Thoracic aorta (tissue), 2 donors: Measurements from ENCODE around the gene HNRNPUL1. TPM values are rescaled to one million over a fixed set of nuclear protein-coding genes. Genes with fewer than 3 reads are reported as not detected.

Experiments
- ATAC-seq: fragments of 150-250 bp; one replicate; pipeline ENCODE4 v1.8.0; 2017; ENCODE audit warnings: low read depth; ENCODE audit not compliant: insufficient number of reproducible peaks, low FRiP score
- DNase-seq: peaks from one replicate; pipeline ENCODE4 v3.0.0-alpha.2; 2020; ENCODE audit warnings: low spot score
- H3K27ac ChIP-seq, 2 donors: fragments of 200-600 bp; sonication (generic); 1 replicate in 1 of 2; 2 replicates in 1 of 2; pipeline ENCODE4 v1.5.1; 2016; ENCODE audit warnings: mild to moderate bottlenecking in 2 of 2, moderate library complexity in 2 of 2
- H3K27me3 ChIP-seq: fragments of 200-600 bp; sonication (generic); replicated peaks from 2 replicates; pipeline ENCODE4 v1.6.0; 2016; ENCODE audit warnings: mild to moderate bottlenecking; ENCODE audit not compliant: insufficient read depth
- H3K36me3 ChIP-seq: fragments of 200-600 bp; sonication (generic); one replicate; pipeline ENCODE4 v1.5.1; 2016
- H3K4me1 ChIP-seq, 2 donors: fragments of 200-600 bp; sonication (generic); 1 replicate in 1 of 2; 2 replicates in 1 of 2; pipeline versions ENCODE4 v1.5.1 to v1.6.0; 2016; ENCODE audit warnings: low read depth in 2 of 2, mild to moderate bottlenecking in 1 of 2; ENCODE audit not compliant: control insufficient read depth in 1 of 2
- H3K4me3 ChIP-seq: fragments of 200-600 bp; sonication (generic); 2 replicates; pipeline ENCODE4 v1.5.1; 2016; ENCODE audit warnings: mild to moderate bottlenecking
- H3K9me3 ChIP-seq: fragments of 200-600 bp; sonication (generic); 2 replicates; pipeline ENCODE4 v1.5.1; 2016
- total RNA-seq, 2 donors: library from RNA; depleted of rRNA; stranded (reverse); fragments of >200 nt; gene quantifications; one replicate each; pipeline versions ENCODE4 v1.1.0 to v1.2.3, GENCODE V29; 2016
- TF ChIP-seq, protein P1 (sequence below): fragments of 200-600 bp; sonication (generic); IDR thresholded peaks from one replicate; pipeline ENCODE4 v1.5.1; 2019; ENCODE audit warnings: antibody characterized with exemption

The HNRNPUL1 gene
- total RNA-seq, 2 donors from 2014 or later: 142 to 147 TPM

DNA sequence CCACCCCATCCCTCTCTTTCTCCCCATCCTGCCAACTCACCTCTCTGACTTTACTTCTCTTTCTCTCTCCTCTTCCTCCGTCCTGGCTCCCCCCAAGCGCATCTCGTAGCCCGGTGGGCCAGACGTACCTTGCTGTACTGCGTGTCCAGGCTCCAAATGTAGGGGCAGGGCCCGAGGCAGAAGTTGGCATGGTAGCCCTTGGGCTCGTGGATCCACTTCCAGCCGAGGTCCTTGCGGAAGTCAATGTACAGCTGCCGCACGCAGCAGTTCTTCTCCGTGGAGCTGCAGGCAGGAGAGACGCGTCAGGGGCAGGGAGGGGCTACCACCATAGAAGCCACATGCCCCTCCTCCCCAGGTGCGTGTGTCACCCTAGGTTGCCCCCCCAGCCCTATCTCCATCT is 67.8 kb downstream of the HNRNPUL1 start:
- DNase-seq: no peak
- H3K27ac ChIP-seq: no peak overlapping the region
- H3K4me3 ChIP-seq: no peak overlapping the region
- H3K36me3 ChIP-seq: peaks cover 29% of the 10 kb centered on the region
- ATAC-seq: no peak
- no peaks in the 10 kb centered on the region for H3K27me3 ChIP-seq
- TF ChIP-seq, protein P1, sequence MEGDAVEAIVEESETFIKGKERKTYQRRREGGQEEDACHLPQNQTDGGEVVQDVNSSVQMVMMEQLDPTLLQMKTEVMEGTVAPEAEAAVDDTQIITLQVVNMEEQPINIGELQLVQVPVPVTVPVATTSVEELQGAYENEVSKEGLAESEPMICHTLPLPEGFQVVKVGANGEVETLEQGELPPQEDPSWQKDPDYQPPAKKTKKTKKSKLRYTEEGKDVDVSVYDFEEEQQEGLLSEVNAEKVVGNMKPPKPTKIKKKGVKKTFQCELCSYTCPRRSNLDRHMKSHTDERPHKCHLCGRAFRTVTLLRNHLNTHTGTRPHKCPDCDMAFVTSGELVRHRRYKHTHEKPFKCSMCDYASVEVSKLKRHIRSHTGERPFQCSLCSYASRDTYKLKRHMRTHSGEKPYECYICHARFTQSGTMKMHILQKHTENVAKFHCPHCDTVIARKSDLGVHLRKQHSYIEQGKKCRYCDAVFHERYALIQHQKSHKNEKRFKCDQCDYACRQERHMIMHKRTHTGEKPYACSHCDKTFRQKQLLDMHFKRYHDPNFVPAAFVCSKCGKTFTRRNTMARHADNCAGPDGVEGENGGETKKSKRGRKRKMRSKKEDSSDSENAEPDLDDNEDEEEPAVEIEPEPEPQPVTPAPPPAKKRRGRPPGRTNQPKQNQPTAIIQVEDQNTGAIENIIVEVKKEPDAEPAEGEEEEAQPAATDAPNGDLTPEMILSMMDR: no peak
- H3K4me1 ChIP-seq: peaks cover 5 to 6% of the 10 kb centered on the region in 2 donors
- no peaks in the 10 kb centered on the region for H3K9me3 ChIP-seq

DNA sequence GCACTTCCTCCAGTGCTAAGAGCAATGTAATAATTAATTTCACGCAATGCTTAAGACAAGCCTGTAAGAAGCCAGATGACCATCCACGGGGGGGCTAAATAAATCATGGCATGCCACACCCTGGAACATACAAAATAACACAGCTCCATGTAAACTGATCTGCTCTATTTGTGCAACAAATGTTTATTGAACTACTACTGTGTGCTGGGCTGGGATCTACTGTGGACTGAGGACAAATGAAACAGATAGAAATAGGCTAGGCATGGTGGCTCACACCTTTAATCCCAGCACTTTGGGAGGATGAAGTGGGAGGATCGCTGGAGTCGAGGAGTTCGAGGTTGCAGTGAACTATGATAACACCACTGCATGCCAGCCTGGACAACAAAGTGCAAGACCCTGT is 68.3 kb downstream of the HNRNPUL1 start:
- Histone ChIP-seq H3K9me3 (no peaks in the 10 kb centered on the region), H3K4me1 (peaks cover 0 to 2% of the 10 kb centered on the region in 2 donors), H3K27ac (no peak overlapping the region), H3K4me3 (no peak overlapping the region), H3K27me3 (no peaks in the 10 kb centered on the region), H3K36me3 (peaks cover 29% of the 10 kb centered on the region)
- ATAC-seq (no peak), DNase-seq (no peak)
- TF ChIP-seq, protein P1: no peak

DNA sequence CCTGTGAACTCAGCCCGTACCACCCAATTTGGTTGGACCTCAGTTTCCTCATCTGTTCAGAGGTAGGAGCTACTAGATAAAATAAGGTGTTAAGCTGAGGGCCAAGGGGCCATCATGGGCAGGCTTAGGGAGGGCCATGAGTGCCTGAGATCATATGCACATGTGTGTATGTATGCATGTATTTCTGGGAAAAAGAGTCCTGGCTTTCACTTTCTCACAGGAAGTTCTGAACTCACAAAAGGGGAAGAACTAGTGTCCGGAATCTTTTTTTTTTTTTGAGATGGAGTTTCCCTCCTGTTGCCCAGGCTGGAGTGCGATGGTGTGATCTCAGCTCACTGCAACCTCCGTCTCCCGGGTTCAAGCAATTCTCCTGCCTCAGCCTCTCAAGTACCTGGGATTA is 70.6 kb downstream of the HNRNPUL1 start:
- H3K4me3 ChIP-seq: no peak overlapping the region
- H3K27ac ChIP-seq: peak overlapping the region in 1 of 2 donors; percentile 5
- H3K27me3 ChIP-seq: no peaks in the 10 kb centered on the region
- TF ChIP-seq, protein P1: no peak
- H3K4me1 ChIP-seq: no peaks in the 10 kb centered on the region
- no peak for ATAC-seq
- H3K9me3 ChIP-seq: no peaks in the 10 kb centered on the region
- DNase-seq: no peak
- peaks cover 28% of the 10 kb centered on the region for H3K36me3 ChIP-seq

DNA sequence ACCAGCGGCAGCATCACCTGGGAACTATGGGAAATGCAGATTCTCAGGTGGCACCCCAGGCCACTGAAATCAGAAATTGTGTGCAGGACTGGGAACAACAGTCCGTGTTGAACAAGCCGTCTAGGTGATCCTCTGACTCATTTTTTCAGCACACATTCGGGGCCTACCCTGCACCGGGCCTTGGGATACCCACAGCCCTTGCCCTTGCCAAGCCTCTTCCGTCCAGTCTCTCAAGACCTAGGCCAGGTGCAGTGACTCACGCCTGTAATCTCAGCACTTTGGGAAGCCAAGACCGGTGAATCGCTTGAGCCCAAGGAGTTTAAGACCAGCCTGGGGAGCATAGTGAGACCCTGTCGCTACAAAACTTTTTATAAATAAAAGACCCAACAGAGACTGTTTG is 71.3 kb downstream of the HNRNPUL1 start:
- DNase-seq (no peak), ATAC-seq (no peak)
- TF ChIP-seq, protein P1: no peak
- Histone ChIP-seq H3K4me3 (no peak overlapping the region), H3K9me3 (no peaks in the 10 kb centered on the region), H3K4me1 (no peaks in the 10 kb centered on the region), H3K36me3 (peaks cover 30% of the 10 kb centered on the region), H3K27ac (no peak overlapping the region), H3K27me3 (no peaks in the 10 kb centered on the region)

DNA sequence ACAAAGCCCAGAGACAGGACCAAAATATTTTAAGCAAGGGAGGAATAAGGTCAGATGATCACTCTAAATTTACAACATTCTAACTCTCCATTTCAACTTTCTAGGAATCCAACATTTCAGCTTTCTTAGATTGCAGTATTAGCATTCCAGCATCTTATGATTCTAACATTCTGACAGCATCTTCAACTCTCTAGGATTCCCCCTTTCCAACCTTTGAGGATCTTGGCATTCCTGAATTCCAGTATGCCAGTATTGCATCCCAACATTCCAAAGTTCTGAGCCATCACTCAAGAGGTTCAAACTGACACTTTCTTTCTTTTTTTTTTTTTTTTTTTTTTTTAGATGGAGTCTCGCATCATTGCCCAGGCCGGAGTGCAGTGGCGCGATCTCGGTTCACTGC is 75.8 kb downstream of the HNRNPUL1 start:
- Histone ChIP-seq H3K4me1 (no peaks in the 10 kb centered on the region), H3K36me3 (peaks cover 40% of the 10 kb centered on the region), H3K27me3 (no peaks in the 10 kb centered on the region), H3K4me3 (no peak overlapping the region), H3K9me3 (no peaks in the 10 kb centered on the region), H3K27ac (no peak overlapping the region)
- TF ChIP-seq, protein P1: no peak
- DNase-seq (no peak), ATAC-seq (no peak)
